ENCODE measurements around the gene ADCY1.

The ADCY1 gene

DNA sequence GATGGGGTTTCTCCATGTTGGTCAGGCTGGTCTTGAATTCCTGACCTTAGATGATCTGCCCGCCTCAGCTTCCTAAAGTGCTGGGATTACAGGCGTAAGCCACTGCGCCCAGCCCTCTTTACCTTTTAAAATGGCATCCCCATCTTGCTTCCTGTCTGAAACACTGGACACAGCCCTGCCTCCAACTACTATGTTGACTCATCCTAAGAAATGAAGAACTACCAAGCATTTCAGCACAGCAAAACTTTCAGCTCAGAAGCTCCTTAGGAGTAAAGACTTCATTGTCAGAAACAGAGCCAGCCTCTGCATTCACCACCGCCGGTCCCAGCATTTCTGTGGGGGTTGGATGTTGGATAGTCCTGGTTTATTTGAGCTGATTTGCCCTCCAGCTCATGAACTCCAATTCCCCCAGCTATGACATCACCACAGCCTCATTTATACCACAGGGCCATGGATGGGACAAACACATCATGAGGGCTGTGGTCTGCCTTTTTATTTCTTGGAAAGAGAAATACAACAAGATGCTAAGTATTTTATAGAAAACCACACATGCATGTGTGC is 123.5 kb downstream of the ADCY1 start:
- no peak for DNase-seq
- no peak for TF ChIP-seq EZH2 (optimal IDR thresholded peaks at IDR 0.05; ENCODE audit: low read depth, low read length)
- TF ChIP-seq CTCF (IDR thresholded peaks at IDR 0.05; ENCODE audit: low read length): no peak
- no peak for TF ChIP-seq EZH2phosphoT487 (IDR thresholded peaks at IDR 0.05; ENCODE audit: low read length)
- Histone ChIP-seq H3K36me3 (replicated peaks; ENCODE audit: insufficient read depth, low read length) (no peaks in the 10 kb centered on the region), H3K9me2 (replicated peaks; ENCODE audit: insufficient read depth, low read length) (no peaks in the 10 kb centered on the region), H3K9ac (ENCODE audit: low read length) (no peak overlapping the region), H2AFZ (ENCODE audit: low read length) (no peak overlapping the region), H3K27me3 (replicated peaks; ENCODE audit: insufficient read depth, low read length) (no peaks in the 10 kb centered on the region), H3K79me2 (ENCODE audit: low read length) (no peaks in the 10 kb centered on the region), H4K20me1 (ENCODE audit: insufficient read depth, low read length) (no peaks in the 10 kb centered on the region), H3K9me3 (replicated peaks; ENCODE audit: insufficient read depth, low read length) (no peaks in the 10 kb centered on the region), H3F3A (ENCODE audit: insufficient read depth, low read length) (no peaks in the 10 kb centered on the region), H3K27ac (ENCODE audit: low read length) (no peak overlapping the region), H3K4me2 (ENCODE audit: low read depth, low read length) (no peak overlapping the region), H3K4me1 (ENCODE audit: low read length) (no peaks in the 10 kb centered on the region), H3K4me3 (ENCODE audit: low read length) (no peak overlapping the region)

DNA sequence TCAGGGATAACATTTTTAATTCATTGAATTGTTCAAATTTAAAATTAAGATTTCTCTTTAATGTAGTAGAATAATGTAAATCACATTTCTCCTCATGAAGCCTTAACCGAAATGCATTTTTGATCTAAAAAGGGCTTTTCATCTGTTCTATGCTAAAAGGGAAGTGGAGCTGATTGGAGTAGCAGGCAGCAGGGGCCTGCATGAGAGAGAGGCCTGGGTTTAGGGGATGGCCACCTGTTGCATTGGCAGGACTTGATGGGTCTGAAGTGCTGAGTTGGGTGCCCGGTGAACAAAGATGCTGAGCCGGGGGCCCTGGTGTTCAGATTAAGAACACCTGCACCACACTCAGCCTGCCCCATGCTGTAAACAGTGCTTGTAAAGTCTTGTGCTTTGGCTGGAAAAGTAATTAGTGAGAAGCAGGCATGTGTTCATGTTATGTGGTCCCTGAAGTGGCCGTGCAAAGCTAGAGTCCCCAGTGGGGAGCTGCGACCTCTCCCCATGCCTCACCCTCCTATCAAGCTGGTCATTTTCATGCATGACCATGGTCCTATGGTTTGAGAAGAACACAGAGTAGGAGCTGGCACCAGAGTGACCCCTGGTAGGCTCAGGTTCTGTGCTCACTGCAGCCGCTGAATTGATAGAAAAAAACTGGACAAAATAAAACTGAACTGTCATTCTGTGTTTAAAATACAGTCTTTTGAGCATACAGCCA is 124.3 kb downstream of the ADCY1 start:
- Histone ChIP-seq H3K9ac (ENCODE audit: low read length) (no peak overlapping the region), H3K27me3 (replicated peaks; ENCODE audit: insufficient read depth, low read length) (no peaks in the 10 kb centered on the region), H3K9me3 (replicated peaks; ENCODE audit: insufficient read depth, low read length) (no peaks in the 10 kb centered on the region), H3K4me1 (ENCODE audit: low read length) (no peaks in the 10 kb centered on the region), H3K79me2 (ENCODE audit: low read length) (no peaks in the 10 kb centered on the region), H2AFZ (ENCODE audit: low read length) (no peak overlapping the region), H3F3A (ENCODE audit: insufficient read depth, low read length) (no peaks in the 10 kb centered on the region), H3K9me2 (replicated peaks; ENCODE audit: insufficient read depth, low read length) (no peaks in the 10 kb centered on the region), H3K4me2 (ENCODE audit: low read depth, low read length) (no peak overlapping the region), H3K27ac (ENCODE audit: low read length) (no peak overlapping the region), H3K4me3 (ENCODE audit: low read length) (no peak overlapping the region), H4K20me1 (ENCODE audit: insufficient read depth, low read length) (no peaks in the 10 kb centered on the region), H3K36me3 (replicated peaks; ENCODE audit: insufficient read depth, low read length) (no peaks in the 10 kb centered on the region)
- TF ChIP-seq CTCF (IDR thresholded peaks at IDR 0.05; ENCODE audit: low read length) (no peak), EZH2phosphoT487 (IDR thresholded peaks at IDR 0.05; ENCODE audit: low read length) (no peak), EZH2 (optimal IDR thresholded peaks at IDR 0.05; ENCODE audit: low read depth, low read length) (no peak)
- DNase-seq: no peak

DNA sequence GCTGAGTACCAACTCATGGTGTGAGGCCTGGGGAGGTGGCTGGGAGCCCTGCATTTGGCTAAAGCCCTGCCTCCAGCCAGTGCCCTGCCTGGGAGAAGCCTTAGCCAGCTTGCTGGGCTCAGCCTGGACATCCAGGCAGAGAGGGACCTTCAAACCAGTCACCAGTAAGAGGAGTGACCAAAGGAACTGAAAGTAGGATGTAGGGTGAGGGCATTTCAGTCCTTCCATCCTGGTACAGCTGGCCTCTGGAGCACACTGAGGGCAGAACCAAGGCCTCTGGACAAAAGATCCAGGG is 124.8 kb downstream of the ADCY1 start:
- Histone ChIP-seq H3K9me3 (replicated peaks; ENCODE audit: insufficient read depth, low read length) (no peaks in the 10 kb centered on the region), H3K9ac (ENCODE audit: low read length) (no peak overlapping the region), H3K27ac (ENCODE audit: low read length) (no peak overlapping the region), H3K4me1 (ENCODE audit: low read length) (no peaks in the 10 kb centered on the region), H3K36me3 (replicated peaks; ENCODE audit: insufficient read depth, low read length) (no peaks in the 10 kb centered on the region), H3K4me3 (ENCODE audit: low read length) (no peak overlapping the region), H3K9me2 (replicated peaks; ENCODE audit: insufficient read depth, low read length) (no peaks in the 10 kb centered on the region), H3K4me2 (ENCODE audit: low read depth, low read length) (no peak overlapping the region), H3K27me3 (replicated peaks; ENCODE audit: insufficient read depth, low read length) (no peaks in the 10 kb centered on the region), H3K79me2 (ENCODE audit: low read length) (no peaks in the 10 kb centered on the region), H2AFZ (ENCODE audit: low read length) (no peak overlapping the region), H3F3A (ENCODE audit: insufficient read depth, low read length) (no peaks in the 10 kb centered on the region), H4K20me1 (ENCODE audit: insufficient read depth, low read length) (no peaks in the 10 kb centered on the region)
- no peak for DNase-seq
- TF ChIP-seq CTCF (IDR thresholded peaks at IDR 0.05; ENCODE audit: low read length) (no peak), EZH2 (optimal IDR thresholded peaks at IDR 0.05; ENCODE audit: low read depth, low read length) (no peak), EZH2phosphoT487 (IDR thresholded peaks at IDR 0.05; ENCODE audit: low read length) (no peak)
